HG03064 (cell line): ENCODE measurements around the gene ADARB2.

Experiments used
- ATAC-seq: cut with Tn5 transposase; IDR thresholded peaks from one replicate; pipeline ENCODE4 v1.9.1; 2021; ENCODE audit warnings: low read depth; ENCODE audit not compliant: unreplicated experiment

ADARB2 gene

DNA sequence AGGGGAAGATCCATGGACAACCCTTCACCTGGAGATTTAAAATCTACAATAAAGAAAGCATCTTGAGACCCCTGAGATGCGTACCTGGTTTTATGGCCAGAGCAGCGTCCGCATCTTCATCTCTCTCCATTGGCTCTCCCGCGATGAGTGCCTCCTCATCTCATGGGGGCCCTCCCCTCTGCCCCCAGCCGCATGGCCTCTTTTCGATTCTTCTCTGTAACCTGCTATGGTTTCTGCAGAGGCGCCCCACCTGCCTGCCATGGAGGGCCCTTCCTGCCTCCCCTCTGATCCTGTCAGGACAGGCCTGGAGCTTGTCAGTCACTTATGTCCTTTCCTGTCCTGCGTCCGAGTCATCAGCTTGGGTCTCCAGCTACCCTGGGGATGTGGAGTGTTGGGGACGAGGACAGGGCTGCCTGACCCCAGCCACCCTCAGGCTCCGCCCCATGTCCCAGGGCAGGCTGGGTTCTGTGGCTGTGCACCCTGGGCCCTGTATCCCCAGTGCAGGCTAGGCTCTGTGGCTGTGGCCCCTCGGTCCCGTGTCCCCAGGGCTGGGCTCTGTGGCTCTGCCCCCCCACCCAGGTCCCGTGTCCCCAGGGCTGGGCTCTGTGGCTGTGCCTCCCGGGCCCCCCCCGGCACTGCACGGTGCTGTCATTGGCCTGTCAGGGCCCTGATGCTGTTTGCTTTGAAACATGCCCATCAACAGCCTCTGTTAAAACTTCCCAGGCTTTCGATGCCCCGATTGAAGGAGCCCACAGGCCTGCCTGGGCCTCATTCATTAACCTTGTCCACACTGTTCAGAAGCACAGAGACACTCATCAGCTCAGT lies 581.3 kb downstream of the ADARB2 start:
- ATAC-seq, result no peak

DNA sequence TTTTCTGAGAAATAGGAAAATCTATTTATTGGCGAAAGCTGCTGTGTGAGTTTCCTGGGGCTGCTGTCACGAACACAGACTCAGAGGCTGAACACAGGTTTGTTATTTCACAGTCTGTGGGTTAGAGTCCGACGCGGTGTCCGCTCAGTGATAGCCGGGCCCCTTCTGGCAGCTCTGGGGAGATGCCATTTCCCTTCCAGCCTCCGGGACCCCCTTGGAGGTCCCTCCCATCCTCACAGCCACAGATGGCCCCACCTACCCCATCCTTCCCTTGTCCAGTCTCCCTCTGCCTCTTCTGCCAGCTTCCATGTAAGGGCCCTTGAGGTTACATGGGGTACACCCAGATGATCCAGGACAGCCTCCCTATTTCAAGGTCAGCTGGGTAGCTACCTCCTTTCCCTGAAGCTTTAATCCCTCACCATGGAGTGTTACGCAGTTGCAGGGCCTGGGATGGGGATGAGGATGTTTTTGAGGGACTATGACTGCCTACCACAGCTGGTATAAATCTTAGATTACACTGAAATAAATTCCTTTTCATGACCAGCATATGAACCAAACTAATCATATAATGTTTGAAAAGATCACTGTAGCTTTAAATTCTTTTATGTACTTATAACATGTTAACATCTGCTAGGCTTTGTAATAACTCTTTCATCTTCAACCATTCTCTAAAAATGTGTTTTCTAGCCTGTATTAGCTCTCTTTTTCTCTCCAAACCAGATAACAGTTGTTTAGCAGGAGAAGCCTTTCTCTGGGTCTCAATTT lies 582.6 kb downstream of the ADARB2 start:
- ATAC-seq, result no peak

GRCh38 chr10:1153805-1154351 lies 583.4 kb downstream of the ADARB2 start:
- ATAC-seq, result no peak

DNA sequence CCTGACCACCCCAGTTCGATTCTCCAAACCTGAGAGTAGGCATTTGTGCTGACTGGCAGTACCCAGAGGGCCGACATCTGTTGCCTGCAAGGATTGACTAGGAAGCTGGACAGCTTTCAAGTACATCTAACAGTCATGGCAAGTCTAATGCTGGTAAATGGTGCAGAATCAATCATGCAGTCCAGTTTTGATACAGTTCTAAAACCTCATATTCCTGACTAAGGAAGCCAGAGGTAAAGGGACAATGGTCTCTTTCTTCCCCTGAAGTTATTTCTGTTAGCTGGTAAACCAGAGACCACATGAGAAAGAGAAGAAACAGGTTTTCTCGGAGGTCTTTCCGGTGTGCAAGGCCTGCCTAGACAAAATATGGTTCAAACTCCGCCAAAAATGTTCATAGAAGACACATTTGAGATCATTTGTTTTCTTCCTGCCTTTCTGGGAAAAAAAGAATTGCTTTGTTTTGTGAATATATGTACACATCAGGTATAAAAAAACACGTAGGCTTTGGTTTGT lies 584.0 kb downstream of the ADARB2 start:
- no peak for ATAC-seq

GRCh38 chr10:1152386-1153250 lies 584.7 kb downstream of the ADARB2 start:
- ATAC-seq, result no peak

- ATAC-seq, result no peak
Measured at GRCh38 chr10:1151076-1152033, 586.0 kb downstream of the ADARB2 start.

DNA sequence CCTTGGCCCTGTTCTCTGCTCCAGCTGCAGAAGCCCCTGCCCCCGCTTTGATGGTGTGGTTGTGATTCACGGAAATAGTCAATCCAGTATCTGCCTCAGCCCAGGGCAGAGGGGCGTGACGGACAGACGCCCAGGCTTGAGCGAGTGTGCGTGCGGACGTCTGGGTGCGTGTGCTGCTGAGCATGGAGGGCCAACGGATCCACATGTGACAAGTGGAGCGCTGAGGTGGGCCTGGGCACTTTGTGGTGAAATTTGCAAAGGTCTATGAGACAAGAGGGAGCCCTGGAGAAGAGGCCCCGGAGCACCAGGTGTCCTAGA lies 586.7 kb downstream of the ADARB2 start:
- no peak for ATAC-seq

DNA sequence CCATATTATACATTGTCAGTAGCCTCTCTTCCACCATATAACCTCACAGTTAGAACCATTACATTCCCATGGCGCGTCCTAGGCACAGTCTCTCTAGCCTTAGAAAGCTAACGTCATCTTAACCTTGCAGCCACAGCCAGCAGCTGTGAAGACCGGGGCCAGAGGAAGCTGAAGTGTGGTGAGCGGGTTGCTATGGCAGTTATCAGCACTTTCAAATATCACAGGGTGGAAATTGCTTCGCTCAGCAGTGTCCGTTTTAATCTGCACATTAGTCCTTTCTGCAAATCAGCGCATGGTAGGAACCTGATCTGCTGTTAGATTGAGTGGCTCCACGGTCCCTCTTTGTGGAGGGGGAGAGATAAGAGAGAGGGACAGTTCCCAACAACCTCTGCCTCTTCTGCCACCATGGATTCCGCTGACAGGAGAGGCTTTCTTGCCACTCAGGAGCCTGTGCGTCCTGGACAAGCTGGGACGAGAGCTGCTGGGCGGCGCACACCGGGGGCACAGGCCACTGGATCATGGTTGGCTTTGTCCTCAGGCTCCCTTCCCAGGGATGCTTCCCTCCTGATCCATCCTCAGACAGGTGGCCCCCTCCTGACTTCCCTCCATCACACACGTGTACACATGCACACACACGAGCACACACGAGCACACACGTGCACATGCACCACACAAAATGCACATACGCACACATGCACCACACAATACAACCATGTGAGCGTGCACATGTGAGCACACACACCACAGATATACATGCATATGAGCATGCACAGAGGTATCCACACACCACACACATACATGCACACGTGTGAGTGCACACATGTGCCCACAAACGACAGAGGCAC lies 587.3 kb downstream of the ADARB2 start:
- no peak for ATAC-seq

DNA sequence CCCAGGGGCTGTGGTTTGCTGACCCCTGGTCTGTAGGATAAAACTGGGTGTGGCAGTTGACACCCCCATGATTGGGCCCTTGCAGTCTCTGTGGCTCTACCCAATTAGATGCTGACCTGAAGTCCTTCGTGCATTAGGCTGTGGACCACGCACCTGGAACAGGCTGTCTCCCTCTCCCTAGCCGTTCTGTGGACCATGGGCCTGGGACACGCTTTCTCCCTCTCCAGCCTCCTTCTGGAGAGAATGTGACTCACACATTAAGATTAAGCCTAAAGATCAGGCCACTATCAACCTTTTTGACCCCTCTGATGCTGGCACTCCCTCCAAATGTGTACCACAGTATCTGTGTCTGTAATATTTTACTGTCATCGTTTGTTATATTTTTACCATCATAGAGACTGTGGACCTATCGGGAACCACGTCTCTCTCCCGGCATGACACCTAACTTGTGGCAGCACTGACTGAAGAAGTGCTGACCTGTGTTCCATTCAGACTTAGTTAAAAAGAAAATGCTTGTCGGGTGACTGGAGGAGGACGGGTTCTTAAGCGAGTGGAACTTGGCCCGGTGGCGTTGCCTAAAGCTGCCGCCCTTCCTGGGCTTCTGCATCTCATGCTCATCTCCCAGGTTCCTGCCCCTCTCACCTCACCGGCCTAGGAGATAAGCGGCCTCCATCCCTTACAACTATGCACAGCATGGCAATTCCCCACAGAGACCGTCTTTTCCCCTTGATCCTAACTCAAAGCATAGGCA lies 588.3 kb downstream of the ADARB2 start:
- ATAC-seq, result no peak

DNA sequence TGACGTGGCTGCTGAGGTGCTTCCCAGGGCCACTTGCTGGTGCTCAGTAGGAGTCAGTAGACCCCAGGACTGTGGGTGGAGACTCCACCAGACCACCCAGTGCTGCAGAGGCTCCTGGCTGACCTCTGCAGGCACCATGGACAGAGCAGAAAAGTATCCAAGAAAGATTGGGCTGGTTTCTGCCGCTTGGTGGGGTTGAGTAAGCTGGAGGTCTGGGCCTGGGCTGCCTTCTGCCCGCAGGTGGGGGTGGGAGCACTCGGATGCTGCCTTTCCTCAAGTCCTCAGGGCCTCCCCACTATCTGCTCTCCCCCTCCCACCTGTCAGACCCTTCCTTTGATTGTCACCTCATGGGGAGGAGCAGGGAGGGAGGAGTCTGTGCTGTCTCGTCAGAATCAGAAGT lies 589.5 kb downstream of the ADARB2 start:
- no peak for ATAC-seq

GRCh38 chr10:1142596-1142995 lies 594.7 kb downstream of the ADARB2 start:
- no peak for ATAC-seq

DNA sequence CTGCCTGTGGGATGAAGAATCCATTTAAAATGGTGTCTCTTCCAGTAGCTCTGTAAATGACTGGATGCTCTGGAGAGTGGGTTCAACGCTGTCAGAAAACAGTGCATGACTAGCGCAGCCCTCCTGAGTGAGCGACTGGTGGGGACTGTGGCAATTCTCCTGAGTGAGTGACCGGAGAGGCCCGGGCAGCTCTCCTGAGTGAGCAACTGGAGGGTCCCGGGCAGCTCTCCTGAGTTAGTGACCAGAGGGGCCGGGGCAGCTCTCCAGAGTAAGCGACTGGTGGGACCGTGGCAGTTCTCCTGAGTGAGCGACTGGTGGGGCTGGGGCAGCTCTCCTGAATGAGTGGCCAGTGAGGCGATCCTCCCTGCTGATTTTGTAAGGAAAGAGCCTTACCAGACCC lies 595.6 kb downstream of the ADARB2 start:
- no peak for ATAC-seq

GRCh38 chr10:1141261-1141660 lies 596.1 kb downstream of the ADARB2 start:
- no peak for ATAC-seq

GRCh38 chr10:1138529-1138928 lies 598.8 kb downstream of the ADARB2 start:
- ATAC-seq, result no peak

GRCh38 chr10:1137499-1138163 lies 599.7 kb downstream of the ADARB2 start:
- ATAC-seq, result no peak

- no peak for ATAC-seq
Measured at GRCh38 chr10:1136268-1136667, 601.1 kb downstream of the ADARB2 start.

- ATAC-seq, result no peak
Measured at GRCh38 chr10:1134156-1134555, 603.2 kb downstream of the ADARB2 start.
